Right ventricle myocardium superior (tissue), 1 donor: ENCODE data around the gene GSTO1. TPM values are rescaled to one million over a fixed set of nuclear protein-coding genes. Genes with fewer than 3 reads are reported as not detected.
A peak's percentile ranks its signal among the peaks of the same experiment; 100 is the strongest.
"Not testable (repeated sequence)": the region's sequence is repeated elsewhere in the genome, so short reads cannot be mapped to it uniquely, and the experiment has no call there.

ENCODE experiments used
- ATAC-seq: fragments of 200-7000 bp; cut with Tn5 transposase; one replicate; pipeline ENCODE4 v1.9.1; 2020; ENCODE audit warnings: mild to moderate bottlenecking; ENCODE audit not compliant: poor library complexity
- DNase-seq: peaks from one replicate; pipeline ENCODE4 v3.0.0-alpha.2; 2020
- intact Hi-C: fragments of 100-400 bp; cut with DNase I; formaldehyde crosslinking; loops from one replicate; pipeline ENCODE4 v1.11.2; 2022
- total RNA-seq: library from RNA; stranded (reverse); fragmentation: NEBNext Ultra II Directional; extraction: Animal tissue kit (Norgen Biotek cat#: 25700); gene quantifications from one replicate; pipeline ENCODE4 v1.2.1, GENCODE V29; 2021
- donor health status: DM: no; HTN: yes; CAD: no; lungs with severe emphysema.

The GSTO1 gene
- total RNA-seq, 1 donor from 2014 or later = 173 TPM

DNA sequence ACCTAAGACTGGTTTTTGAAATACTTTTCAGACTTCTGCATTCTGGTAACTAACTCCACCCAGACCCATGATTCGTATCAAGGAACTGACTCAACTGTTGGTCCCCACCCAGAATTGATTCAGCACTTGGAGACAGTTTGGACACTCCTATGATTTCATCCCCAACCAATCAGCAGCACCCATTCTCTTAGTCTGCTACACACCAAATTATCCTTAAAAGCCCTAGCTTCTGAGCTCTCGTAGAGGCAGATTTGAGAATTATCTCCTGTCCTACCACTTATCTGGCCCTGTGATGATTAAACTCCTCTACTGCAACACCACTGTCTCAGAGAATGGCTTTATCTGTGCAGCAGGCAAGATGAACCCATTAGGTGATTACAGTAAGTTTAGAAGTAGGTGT lies 7.7 kb upstream of the GSTO1 start:
- intact Hi-C loops = no loop called here
- ATAC-seq (peak; percentile 63), DNase-seq (no peak)

- intact Hi-C loops = no loop called here
- no peak for ATAC-seq
Measured at GRCh38 chr10:104247513-104248146, 7.1 kb upstream of the GSTO1 start.

DNA sequence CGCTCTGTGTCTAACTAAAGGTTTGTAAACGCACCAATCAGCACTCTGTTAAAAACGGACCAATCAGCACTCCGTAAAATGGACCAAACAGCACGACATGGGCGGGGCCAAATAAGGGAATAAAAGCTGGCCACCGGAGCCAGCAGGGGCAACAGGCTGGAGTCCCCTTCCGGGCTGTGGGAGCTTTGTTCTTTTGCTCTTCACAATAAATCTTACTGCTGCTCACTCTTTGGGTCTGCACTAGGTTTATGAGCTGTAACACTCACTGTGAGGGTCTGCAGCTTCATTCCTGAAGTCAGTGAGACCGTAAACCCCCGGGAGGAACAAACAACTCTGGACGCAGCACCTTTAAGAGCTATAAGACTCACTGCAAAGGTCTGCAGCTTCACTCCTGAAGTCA lies 5.8 kb upstream of the GSTO1 start:
- intact Hi-C loops, ATAC-seq, DNase-seq: not testable (repeated sequence)

More at GRCh38 chr10:104247513-104248146, 7.1 kb upstream of the GSTO1 start:
- no peak for DNase-seq

DNA sequence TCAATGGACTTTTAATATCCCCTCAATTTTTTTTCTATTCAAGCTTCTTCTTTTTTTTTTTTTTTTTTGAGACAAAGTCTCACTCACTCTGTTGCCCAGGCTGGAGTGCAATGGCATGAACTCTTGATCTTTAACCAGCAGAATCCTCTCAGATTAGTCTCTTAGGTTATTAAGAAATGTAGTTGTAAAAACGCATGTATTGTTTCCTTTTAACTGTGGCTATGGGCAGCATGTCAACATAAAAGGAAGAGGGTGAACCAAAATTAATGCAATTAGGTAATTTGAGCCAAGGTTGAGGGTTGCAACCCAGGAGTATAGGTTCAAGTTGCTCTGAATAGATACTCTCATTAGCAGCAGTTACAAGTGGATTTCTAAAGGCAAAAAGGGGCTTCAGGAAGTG lies 4.3 kb upstream of the GSTO1 start:
- ATAC-seq (no peak), DNase-seq (no peak)
- intact Hi-C loops = no loop called here

DNA sequence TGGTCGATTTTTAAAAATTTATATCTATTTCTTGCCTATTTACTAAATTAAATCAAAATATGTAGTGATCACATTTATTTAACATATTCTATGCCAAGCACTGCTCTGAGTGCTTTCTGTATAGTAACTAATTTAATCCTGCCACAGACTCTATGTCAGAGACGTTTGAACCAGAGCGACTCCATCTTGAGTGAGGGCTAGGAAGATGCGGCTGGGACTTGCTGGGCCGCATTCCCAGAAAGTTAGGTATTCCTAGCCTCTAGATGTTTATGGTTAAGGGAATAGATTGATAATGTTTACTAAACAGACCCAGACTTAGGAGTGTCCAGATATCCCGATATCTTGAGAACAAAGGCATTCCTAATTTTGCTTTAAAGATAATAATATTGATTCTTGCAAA lies 3.2 kb upstream of the GSTO1 start:
- DNase-seq (no peak), ATAC-seq (no peak)
- intact Hi-C loops = no loop called here

DNA sequence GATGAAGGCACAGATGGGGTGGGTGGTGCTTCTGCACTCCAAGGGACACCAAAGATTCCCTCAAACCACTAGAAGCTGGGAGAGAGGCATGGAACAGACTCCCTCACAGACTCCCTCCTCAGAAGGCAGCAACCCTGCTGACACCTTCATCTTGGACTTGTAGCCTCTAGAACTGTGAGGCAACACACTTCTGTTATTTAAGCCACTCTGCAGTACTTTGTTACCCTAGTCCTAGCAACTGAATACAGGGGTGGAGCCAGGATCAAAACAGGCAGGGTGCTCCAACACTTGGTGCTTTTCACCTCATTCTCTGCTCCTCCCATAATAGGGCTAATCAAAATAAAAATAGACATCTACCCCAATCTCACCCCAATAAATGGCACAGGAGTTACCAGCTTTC lies 2.3 kb upstream of the GSTO1 start:
- no peak for DNase-seq
- intact Hi-C loops = no loop called here

DNA sequence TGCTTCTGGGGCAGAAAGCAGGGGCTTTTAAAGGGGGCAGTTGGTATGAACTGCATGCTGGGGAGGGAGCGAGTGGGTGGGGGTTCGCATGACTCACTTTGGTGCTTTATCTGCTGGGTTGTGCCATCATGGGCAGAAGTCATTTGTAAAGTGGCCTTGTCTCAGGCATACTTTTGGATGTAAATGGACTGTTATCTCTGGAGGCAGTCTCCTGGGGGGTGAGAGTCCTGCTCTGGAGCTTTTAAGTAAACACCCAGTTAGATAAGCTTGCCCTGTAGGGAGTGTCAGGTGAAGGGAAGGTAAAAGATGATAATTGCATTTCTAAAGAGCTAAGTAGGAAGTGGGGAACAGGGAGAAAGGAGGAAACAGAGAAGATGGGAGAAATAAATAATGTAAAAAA lies 1.6 kb upstream of the GSTO1 start:
- ATAC-seq (no peak), DNase-seq (no peak)
- intact Hi-C loops = no loop called here

More for the DNA sequence above, 2.3 kb upstream of the GSTO1 start:
- no peak for ATAC-seq

- no peak for ATAC-seq
- intact Hi-C loops = no loop called here
- no peak for DNase-seq
Measured at GRCh38 chr10:104253606-104254410, 884 bp upstream of the GSTO1 start.

- DNase-seq (no peak), ATAC-seq (peak; percentile 58)
- intact Hi-C loops = no loop called here
Measured at GRCh38 chr10:104255311-104255981, 754 bp downstream of the GSTO1 start.

DNA sequence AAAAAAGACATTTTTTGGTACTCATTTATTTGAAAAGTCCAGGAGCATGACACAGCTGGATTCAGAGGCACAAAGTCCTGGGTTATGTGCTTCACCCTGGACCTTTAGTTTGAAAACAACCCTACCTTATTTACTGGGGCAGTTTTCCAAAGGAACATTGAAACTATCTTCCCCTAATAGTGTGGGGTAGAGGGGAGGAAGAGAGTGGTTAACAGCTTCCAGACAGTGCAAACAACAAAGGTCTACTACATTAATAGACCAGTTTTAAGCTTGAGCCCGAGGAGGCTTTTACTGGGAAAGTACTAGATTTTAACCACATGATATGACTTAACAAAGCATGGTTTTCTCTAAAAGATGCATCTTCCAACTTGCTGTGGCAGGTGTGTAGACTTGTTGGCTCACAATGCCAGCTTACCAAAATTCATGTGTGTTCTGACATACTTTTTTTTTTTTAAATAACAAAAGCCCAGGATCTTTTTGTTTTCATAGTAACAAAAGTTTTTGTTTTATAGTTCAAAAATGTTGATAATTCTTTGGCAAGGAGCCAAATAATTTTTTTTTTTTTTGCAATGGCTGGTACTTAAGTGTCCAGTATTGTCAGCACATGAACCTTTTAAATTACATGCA lies 1.8 kb downstream of the GSTO1 start:
- DNase-seq = no peak
- intact Hi-C loops = no loop called here
- no peak for ATAC-seq

DNA sequence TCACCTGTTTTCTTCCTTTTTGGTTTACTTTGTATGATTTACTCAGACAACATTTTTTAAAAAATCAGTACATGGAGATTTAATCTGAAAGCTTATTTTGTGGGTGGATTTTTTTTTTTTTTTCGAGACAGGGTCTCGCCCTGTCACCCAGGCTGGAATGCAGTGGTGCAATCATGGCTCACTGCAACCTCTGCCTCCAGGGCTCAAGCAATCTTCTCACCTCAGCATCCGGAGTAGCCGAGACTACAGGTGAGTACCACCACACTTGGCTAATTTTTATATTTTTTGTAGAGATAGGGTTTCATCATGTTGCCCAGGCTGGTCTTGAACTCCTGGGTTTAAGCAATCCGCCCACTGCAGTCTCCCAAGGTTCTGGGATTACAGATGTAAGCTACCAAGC lies 2.5 kb downstream of the GSTO1 start:
- intact Hi-C loops = no loop called here
- DNase-seq (no peak), ATAC-seq (no peak)

DNA sequence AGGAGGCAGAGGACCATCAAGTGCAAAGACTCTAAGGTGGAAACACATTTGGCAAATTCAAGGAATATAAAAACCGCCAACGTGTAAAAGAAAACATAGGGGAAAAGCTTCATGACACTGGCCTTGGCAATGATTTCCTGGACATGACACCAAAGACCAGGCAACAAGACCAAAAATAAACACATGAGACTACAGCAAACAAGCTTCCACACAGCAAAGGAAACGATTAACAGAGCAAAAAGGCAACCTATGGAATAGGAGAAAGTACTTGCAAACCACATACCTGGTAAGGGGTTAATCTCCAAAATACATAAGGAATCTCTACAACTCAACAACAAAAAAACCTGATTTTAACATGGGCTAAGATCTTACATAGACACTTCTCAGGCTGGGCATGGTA lies 3.5 kb downstream of the GSTO1 start:
- intact Hi-C loops = no loop called here
- DNase-seq (no peak), ATAC-seq (no peak)

GRCh38 chr10:104259456-104259855 lies 4.8 kb downstream of the GSTO1 start:
- no peak for DNase-seq
- intact Hi-C loops = no loop called here
- ATAC-seq = no peak

DNA sequence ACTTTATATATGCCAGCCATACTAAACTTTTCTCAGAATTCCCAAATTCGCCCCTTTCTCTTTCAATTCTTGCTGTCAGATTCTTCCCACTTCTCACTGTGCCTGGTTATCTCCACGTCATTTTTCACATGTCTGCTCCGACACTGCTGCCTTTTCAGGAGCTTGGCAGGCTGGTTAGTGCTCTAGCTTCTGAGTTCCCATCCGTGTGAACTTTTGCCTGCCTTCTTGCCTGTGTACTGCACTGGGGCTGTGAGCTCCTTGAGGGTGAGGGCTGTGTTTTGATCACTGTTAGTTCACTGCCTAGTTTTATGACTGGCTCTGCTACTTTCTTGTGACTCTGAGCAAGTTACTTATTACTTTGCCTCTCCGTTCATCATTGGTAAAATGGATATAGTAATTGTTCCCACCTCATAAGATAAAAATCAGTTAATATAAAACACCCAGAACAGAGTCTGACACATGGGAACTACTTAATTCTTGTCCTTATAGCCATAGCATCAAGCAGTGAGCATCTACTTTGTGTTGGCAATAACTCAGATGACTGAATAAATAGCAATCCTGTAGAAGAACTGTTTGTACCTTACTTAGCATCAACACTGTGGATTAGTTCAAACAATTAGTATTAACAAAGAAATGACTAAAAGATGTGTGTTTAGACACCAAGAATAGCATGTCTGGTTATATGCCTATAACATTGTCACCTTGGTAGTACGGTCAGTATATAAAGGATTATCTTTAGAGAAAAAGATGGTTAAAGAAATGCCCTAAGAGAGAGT lies 5.5 kb downstream of the GSTO1 start:
- intact Hi-C loops = no loop called here
- peak; percentile 56 for ATAC-seq
- no peak for DNase-seq

- peak; percentile 12 for ATAC-seq
- no peak for DNase-seq
- intact Hi-C loops = no loop called here
Measured at GRCh38 chr10:104260775-104261115, 6.1 kb downstream of the GSTO1 start.

DNA sequence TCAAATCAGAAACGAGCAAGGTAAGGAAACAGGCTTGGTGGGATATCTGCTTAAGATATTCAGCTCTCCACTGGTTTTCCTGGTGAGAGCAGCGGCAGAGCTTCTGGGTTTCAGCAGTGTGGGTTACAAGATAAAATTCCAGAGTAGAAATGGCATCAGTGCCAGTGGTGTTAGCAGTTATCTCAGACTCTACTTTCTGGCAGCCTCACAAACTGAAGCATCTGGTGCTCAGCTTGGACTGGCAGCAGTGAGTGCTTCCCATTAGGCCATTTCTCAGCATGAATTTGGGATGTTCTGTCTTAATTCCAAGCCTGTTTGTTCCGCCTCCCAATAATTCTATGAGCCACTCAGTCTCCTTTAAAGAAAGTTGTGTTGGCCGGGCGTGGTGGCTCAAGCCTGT lies 7.4 kb downstream of the GSTO1 start:
- intact Hi-C loops = no loop called here
- DNase-seq (no peak), ATAC-seq (peak; percentile 80)

- DNase-seq (no peak), ATAC-seq (no peak)
- intact Hi-C loops = no loop called here
Measured at GRCh38 chr10:104264783-104265182, 10.1 kb downstream of the GSTO1 start.

- ATAC-seq = no peak
- no peak for DNase-seq
- intact Hi-C loops = no loop called here
Measured at GRCh38 chr10:104267721-104268404, 13.2 kb downstream of the GSTO1 start.
